GM21526 (cell line): ENCODE data around the gene TSSK6.
A peak's percentile ranks its signal among the peaks of the same experiment; 100 is the strongest.
"Not testable (repeated sequence)": the region's sequence is repeated elsewhere in the genome, so short reads cannot be mapped to it uniquely, and the experiment has no call there.

Experiments
- ATAC-seq: cut with Tn5 transposase; IDR thresholded peaks from one replicate; pipeline ENCODE4 v1.9.1; 2021; ENCODE audit warnings: moderate library complexity; ENCODE audit not compliant: unreplicated experiment, low FRiP score

Gene TSSK6

GRCh38 chr19:19488875-19489690, 26.3 kb downstream of the TSSK6 start:
- ATAC-seq: peak; percentile 40

GRCh38 chr19:19487950-19488874, 27.1 kb downstream of the TSSK6 start:
- no peak for ATAC-seq

DNA sequence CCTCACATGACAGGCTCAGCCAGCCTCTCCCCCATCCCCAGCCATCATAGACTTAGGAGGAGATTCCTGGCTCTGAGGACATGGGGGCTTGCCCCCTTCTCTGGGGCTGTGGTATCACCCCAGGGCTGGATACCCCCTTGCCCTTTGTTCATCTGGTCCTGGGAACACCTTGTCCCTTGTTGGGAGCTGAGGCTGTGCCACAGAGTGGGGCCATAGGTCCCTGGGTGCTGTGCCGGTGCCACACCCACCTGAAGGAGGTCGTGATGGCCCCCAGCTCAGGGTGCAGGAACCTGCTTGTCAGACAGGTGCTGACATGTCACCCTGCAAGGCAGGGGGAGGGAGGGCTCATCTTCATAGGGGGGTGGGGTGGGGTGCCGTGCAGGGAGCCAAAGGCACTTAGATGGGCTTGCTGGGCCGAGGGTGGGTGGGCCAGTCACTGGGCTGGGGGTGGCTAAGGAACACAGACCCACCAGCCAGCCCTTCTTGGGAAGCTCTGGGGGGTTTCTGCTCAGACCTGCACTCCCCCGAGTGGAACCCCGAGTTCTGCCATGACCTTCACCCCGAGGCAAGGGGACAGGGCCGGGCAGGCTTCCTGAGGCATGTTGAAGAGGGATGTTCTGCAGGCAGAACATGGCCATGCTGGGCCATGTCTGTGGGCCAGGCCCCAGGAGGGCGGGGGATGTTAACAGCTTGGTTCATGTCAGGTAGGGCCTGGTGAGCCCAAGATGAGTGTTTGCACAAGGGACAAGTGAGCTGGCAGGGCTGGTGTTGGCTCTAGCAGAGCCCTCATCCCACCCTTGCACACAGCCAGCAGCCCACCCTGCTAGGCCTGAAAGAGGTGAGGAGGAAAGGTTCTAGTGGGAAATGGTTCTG, 28.0 kb downstream of the TSSK6 start:
- no peak for ATAC-seq

GRCh38 chr19:19486343-19487076, 28.8 kb downstream of the TSSK6 start:
- ATAC-seq: no peak

- ATAC-seq: no peak
Observed at GRCh38 chr19:19485998-19486290, 29.4 kb downstream of the TSSK6 start.

DNA sequence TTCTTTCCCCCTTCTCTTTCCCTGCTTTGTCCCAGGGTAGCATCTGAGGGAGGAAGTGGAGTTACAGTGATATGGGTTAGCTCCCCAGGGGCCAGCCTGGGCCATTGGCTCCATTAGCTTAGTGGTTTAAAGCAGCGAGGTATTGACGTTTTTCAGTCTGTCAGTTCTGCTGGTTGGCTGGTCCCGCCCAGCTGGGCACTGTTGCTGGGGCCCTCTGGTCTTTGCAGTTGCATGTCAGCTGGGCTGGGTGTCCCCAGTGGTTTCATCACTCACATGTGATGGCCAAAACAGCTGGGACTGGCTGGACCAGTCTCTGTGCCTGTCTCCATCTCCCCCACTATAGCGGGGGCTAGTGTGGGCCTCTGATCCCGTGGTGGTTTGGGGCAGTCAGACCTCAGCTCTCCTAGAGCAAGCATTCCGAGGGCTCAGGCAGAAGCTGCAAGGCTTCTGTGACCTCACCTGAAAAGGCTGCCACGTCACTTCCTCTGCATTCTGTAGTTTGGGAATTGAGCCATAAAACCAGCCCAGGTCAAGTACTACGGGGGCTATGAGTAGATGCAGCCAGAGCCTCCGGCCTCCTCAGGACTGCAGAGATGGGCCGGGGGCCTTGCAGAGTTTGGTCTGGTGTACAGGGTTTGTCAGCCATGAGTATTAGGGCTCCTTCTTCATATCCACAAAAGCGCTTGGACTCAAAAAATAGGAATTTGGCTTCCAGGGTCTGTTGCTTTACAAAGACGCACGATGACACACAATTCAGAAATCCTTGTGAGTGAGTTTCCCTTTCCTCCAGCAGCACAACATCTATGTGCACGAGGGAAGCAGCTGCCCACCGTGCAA, 30.0 kb downstream of the TSSK6 start:
- no peak for ATAC-seq

DNA sequence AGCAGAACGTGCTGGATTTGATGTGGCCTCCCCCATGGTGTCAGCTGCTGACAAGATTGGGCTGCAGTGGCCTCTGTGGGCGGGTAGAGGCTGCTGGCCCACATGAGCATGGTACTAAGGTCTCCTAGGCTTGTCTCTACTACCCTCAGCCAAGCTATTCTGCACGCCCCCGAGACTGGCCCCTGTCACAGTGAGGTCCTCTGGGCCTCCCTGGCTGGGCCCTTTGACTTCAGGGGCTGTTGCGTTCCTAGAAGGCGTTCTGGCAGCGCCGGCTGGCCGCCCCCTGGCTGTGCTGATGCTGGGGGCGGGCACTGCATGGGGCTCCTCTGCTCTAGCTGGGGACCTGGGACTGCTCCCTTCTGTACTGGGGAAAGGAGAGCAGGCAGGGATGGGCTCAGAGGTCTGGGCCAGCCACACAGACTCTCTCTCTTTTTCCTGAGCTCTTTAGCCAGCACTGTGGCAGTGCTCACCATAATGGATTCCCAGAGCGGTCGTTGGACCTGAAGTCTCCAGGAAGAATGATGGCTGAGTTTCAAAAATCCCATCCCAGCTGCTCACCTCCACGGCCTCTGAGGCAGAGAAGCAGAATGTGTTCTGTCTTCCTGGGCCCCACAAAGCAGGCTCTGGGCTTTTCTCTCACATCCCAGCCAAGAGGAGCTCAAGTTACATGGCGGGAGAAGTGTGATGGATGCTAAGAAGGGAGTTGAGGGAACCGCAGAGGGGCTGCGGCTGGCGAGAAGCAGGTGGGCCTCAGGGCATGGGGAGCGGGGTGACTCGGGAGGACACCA, 32.3 kb downstream of the TSSK6 start:
- no peak for ATAC-seq

GRCh38 chr19:19480688-19481087, 34.7 kb downstream of the TSSK6 start:
- no peak for ATAC-seq

DNA sequence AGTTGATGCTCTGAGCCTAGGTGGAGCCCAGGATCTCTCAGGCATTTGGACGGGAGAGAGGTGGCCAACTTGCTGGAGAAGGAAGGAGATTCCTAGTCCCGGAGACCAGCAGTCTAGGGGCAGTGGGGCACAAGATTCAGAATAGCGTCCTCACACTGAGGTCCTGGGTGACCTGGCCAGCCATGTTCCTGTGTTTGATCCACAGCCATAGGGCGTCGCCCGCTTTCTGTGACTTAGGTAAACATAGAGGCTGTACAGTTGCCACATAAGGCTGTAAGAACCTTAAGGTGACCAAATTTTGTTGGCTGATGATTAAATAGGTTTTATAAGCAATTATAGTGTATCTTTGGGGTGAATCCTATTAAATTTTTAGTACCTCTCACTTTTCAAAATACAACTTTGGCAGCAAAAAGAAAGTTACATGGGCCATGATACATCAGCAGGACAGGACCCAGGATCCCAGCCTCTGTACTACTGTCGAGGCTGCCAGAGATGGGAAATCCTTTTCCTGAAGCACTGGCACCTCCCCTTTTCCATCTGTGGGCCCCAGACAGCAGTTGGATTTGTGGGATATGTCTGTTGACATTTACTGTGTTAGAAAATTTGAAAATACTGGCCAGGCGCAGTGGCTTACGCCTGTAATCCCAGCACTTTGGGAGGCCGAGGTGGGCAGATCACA, 37.5 kb downstream of the TSSK6 start:
- no peak for ATAC-seq

- no peak for ATAC-seq
Observed at GRCh38 chr19:19475849-19476828, 39.2 kb downstream of the TSSK6 start.

GRCh38 chr19:19475015-19475765, 40.2 kb downstream of the TSSK6 start:
- no peak for ATAC-seq

DNA sequence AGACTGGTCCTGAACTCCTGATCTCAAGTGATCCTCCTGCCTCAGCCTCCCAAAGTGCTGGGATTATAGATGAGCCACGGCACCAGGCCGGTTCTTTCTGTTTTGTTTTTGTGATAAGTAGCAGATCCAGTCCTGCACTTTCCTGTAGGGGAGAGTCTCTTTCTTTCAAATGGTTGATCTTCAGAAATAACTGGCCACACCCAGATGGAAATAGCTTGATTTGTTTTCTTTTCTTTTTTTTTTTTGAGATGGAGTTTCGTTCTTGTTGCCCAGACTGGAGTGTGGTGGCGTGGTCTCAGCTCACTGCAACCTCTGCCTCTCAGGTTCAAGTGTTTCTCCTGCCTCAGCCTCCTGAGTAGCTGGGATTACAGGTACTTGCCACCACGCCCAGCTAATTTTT, 43.2 kb downstream of the TSSK6 start:
- not testable (repeated sequence) for ATAC-seq

GRCh38 chr19:19471682-19472081, 43.7 kb downstream of the TSSK6 start:
- no peak for ATAC-seq

DNA sequence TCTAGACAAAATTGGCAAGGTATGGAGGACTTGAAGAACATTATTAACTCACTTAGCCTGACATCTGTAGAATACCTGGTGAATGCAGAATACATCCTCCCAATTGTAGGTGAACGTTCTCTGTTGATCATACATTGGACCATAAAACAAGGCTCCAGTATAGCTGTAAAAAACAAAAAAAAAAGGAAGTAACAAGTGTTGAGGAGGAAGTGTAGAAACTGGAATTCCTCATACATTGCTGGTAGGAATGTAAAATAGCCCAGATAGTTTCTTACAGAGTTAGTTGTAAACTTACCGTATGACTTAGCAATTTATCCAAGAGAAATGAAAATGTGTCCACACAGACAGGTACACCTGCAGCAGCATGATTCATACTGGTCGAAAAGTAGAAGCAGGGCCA, 44.8 kb downstream of the TSSK6 start:
- ATAC-seq: no peak

DNA sequence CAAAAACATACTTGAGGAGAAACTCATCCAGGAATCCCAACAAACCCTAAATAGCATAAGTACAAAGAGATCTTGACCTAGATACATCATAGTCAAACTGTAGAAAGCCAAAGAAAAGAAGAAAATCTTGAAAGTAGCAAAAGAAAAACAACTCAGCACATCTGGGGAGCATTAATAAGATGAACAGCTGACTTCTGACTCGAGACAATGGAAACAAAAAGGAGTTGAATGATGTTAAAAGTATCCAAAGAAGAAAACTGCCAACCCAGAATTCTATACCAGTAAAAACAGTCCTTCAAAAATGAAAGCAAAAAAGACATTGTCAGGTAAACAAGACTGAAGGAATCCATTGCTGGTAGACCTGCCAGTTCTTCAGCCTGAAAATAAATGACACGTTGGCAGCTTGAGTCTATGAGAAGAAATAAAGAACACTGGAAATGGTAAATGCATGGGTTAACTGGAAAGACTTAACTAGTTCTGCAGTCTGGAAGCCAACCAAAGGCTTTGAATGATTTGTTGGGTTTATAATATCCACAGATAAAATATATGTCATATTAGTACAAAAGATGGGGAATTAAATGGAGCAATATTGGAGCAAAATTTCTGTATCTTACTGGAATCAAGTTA, 46.8 kb downstream of the TSSK6 start:
- ATAC-seq: no peak

GRCh38 chr19:19466201-19466600, 49.1 kb downstream of the TSSK6 start:
- no peak for ATAC-seq
